K562 (cell line): ENCODE measurements around the gene LENEP. TPM values are rescaled to one million over a fixed set of nuclear protein-coding genes. Genes with fewer than 3 reads are reported as not detected.

Source experiments
- ATAC-seq: fragments of 200-7000 bp; cut with Tn5 transposase; 3 replicates; pipeline ENCODE4 v1.9.1; 2020; ENCODE audit warnings: moderate library complexity
- BruUV-seq: library from RNA; stranded (reverse); fragments of 400-500 nt; replicated peaks from 2 replicates; lab custom pipeline; 2021; lab: Mats Ljungman, UMichigan
- CTCF ChIA-PET: fragments of 300-600 bp; formaldehyde crosslinking; extraction: SDS; loops from one replicate; lab custom pipeline; 2021; ENCODE audit warnings: low intra/inter-chr PET ratio; lab: Yijun Ruan, JAX
- POLR2A ChIA-PET: fragments of 300-600, 350-650 bp; sonication (Branson Sonifier 250); formaldehyde crosslinking; extraction: SDS; loops from one replicate; lab custom pipeline; 2021; ENCODE audit warnings: antibody characterized with exemption, inconsistent platforms; lab: Yijun Ruan, JAX
- DNase-seq, 4 experiments: peaks; one replicate each; pipeline versions ENCODE4 v3.0.0 to v3.0.0-alpha.2; 2011 to 2018; ENCODE audit warnings: low spot score in 3 of 4, mixed read lengths in 3 of 4; ENCODE audit errors: extremely low read depth in 1 of 4
- FAIRE-seq: peaks from 2 replicates; lab custom pipeline; 2011; peaks lifted over from hg19 to GRCh38; lab: Jason Lieb, UNC
- H2AFZ ChIP-seq: 2 replicates; pipeline ENCODE4 v1.6.0; 2011; ENCODE audit warnings: low read depth, low read length, control low read depth, inconsistent platforms
- H3K27ac ChIP-seq: fragments of 200-600 bp; 3 replicates; pipeline ENCODE4 v1.8.0; 2011; ENCODE audit warnings: low read depth, mild to moderate bottlenecking, control low read depth, inconsistent platforms, low read length, moderate library complexity, mixed read lengths; ENCODE audit errors: extremely low read depth
- H3K27me3 ChIP-seq, 2 experiments: fragments of 300-600 bp in 1 of 2; 2 replicates in 1 of 2; 3 replicates in 1 of 2; pipeline versions ENCODE4 v1.6.0 to v1.8.0; 2011; ENCODE audit warnings: inconsistent platforms in 2 of 2, low read length in 2 of 2, mild to moderate bottlenecking in 1 of 2, mixed read lengths in 1 of 2, moderate library complexity in 1 of 2; ENCODE audit not compliant: control insufficient read depth in 2 of 2, insufficient read depth in 2 of 2
- H3K36me3 ChIP-seq: fragments of 300-600 bp; 3 replicates; pipeline ENCODE4 v1.8.0; 2011; ENCODE audit warnings: mild to moderate bottlenecking, low read length, inconsistent platforms; ENCODE audit not compliant: control insufficient read depth, insufficient read depth
- H3K4me1 ChIP-seq, 2 experiments: fragments of 200-600 bp in 1 of 2; replicated peaks in 1 of 2; 2 replicates in 1 of 2; 3 replicates in 1 of 2; pipeline versions ENCODE4 v1.5.1 to v1.8.0; 2011; ENCODE audit warnings: inconsistent platforms in 2 of 2, low read length in 2 of 2, mild to moderate bottlenecking in 1 of 2, mixed read lengths in 1 of 2, moderate library complexity in 1 of 2; ENCODE audit not compliant: control insufficient read depth in 2 of 2, insufficient read depth in 2 of 2
- H3K4me2 ChIP-seq: 2 replicates; pipeline ENCODE4 v1.6.1; 2011; ENCODE audit warnings: low read length, control low read depth, inconsistent platforms, mixed read lengths; ENCODE audit not compliant: insufficient read depth
- H3K4me3 ChIP-seq: fragments of 200-600 bp; sonication (generic), shearing (Covaris generic); 2 replicates; pipeline ENCODE4 v1.5.1; 2016; ENCODE audit warnings: control low read depth, inconsistent platforms
- H3K79me2 ChIP-seq: fragments of 200-600 bp; 3 replicates; pipeline ENCODE4 v1.8.0; 2011; ENCODE audit warnings: low read length, inconsistent platforms; ENCODE audit not compliant: control insufficient read depth, insufficient read depth
- H3K9ac ChIP-seq, 2 experiments: 2 replicates each; pipeline versions ENCODE4 v1.6.0 to v1.6.1; 2011; ENCODE audit warnings: low read depth in 2 of 2, low read length in 2 of 2, control low read depth in 1 of 2, inconsistent platforms in 1 of 2, mild to moderate bottlenecking in 1 of 2, mixed read lengths in 1 of 2; ENCODE audit not compliant: insufficient read depth in 1 of 2
- H3K9me1 ChIP-seq: one replicate; pipeline ENCODE4 v1.6.0; 2011; ENCODE audit warnings: inconsistent platforms, mild to moderate bottlenecking, low read length, moderate library complexity; ENCODE audit not compliant: control insufficient read depth, insufficient read depth
- H3K9me3 ChIP-seq: replicated peaks from 2 replicates; pipeline ENCODE4 v1.5.1; 2011; ENCODE audit warnings: low read depth, low read length, inconsistent platforms; ENCODE audit not compliant: control insufficient read depth, insufficient read depth
- H4K20me1 ChIP-seq: replicated peaks from 2 replicates; pipeline ENCODE4 v1.6.1; 2011; ENCODE audit warnings: low read length, inconsistent platforms, mixed read lengths; ENCODE audit not compliant: control insufficient read depth, insufficient read depth
- NFIC ChIP-seq: fragments of 450-650 bp; IDR thresholded peaks from 2 replicates; pipeline ENCODE4 v1.6.1; 2017; ENCODE audit warnings: mild to moderate bottlenecking, inconsistent platforms
- WGBS: fragments of 100-300 bp; shearing (Covaris generic); methylation state at CpG from one replicate; pipeline ENCODE4 v1.1.6; 2016; ENCODE audit warnings: low coverage, mixed read lengths; ENCODE audit not compliant: insufficient coverage; ENCODE audit errors: missing lambda C conversion rate; 5-methylcytosine and 5-hydroxymethylcytosine counted together
- in situ Hi-C: fragments of 300-500 bp; cut with MboI; formaldehyde crosslinking; loops from 4 replicates; pipeline ENCODE4 v1.15.0; 2018; ENCODE audit warnings: inconsistent platforms, mixed read lengths
- intact Hi-C: fragments of 100-400 bp; cut with micrococcal nuclease; formaldehyde crosslinking; loops from 2 replicates; pipeline ENCODE4 v1.14.2; 2022
- polyA plus RNA-seq, 8 experiments: library from polyadenylated mRNA; depleted of rRNA in 4 of 8; stranded (reverse) in 5 of 8; unstranded in 3 of 8; fragments of >200 nt; fragmentation: Nextera tagmentation in 2 of 8; fragmentation: Illumina TruSeq in 1 of 8; extraction: Ambion mirVana in 2 of 8; extraction: Trizol in 1 of 8; gene quantifications; 2 replicates each; pipeline versions ENCODE4 v1.2.1 to v1.2.3, GENCODE V29; 2011 to 2014; ENCODE audit warnings: inconsistent platforms in 1 of 8, missing spikeins in 1 of 8
- total RNA-seq, 7 experiments: library from RNA; depleted of rRNA in 6 of 7; stranded (reverse); fragments of >200 nt in 6 of 7; fragmentation: Illumina TruSeq in 2 of 7; extraction: Trizol in 2 of 7; gene quantifications; 2 replicates each; pipeline versions ENCODE4 v1.2.1 to v1.2.3, GENCODE V29; 2011 to 2021; ENCODE audit warnings: low replicate concordance in 1 of 7
- TF ChIP-seq, protein P1 (sequence below): fragments of 250-450 bp; sonication (Bioruptor Pico); IDR thresholded peaks from 2 replicates; pipeline ENCODE4 v1.5.0; 2021
- TF ChIP-seq, protein P2 (sequence below): sonication (generic); formaldehyde crosslinking; IDR thresholded peaks from 2 replicates; pipeline ENCODE4 v1.9.0; 2022; ENCODE audit warnings: mild to moderate bottlenecking, missing genetic modification reagents

Gene LENEP
- total and polyA plus RNA-seq, 9 of the 15 experiments (the other 6 are each of a cell fraction or from before 2014, with no cell fraction given) = 0.23 to 0.87 (median 0.67) TPM; not detected in 5

DNA sequence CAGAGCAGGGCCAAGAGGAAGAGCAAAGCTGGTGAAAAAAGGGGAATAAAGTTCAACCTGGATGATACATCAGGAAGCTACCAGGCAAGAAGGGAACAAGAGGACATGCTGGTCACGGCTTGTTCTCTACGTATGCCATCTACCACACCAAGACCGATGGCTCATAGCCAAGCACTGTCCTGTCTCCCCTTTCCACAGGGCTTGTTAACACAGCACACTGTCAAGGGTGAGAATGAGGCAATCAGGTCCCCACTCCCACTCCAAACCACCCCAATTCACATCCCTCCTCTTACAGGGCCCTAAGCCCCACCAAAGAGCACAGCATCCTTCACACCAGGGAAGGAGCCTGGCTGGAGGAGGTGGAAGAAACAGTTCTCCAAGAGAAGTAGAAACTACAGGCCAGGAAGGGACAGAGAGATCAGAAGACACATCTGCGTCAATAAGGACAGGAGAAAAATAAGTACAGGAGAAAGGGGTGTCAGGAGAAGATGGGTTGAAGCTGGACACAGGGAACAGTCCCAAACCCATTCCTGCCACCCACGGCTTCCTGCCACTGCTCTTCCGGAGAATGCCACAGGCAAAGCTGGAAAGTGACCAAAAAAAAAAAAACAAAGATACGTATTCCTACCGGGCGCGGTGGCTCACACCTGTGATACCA, 21.9 kb upstream of the LENEP start:
- H2AFZ ChIP-seq = no peak overlapping the region
- CTCF ChIA-PET = no interaction called here
- WGBS = 65% methylated on average over 7 of the region's 10 CpGs
- FAIRE-seq (no peak), DNase-seq (no peak), ATAC-seq (no peak)
- peaks cover 59% of the 10 kb centered on the region for H3K79me2 ChIP-seq
- in situ Hi-C loops = no loop called here
- no peaks in the 10 kb centered on the region for H3K9me1 ChIP-seq
- TF ChIP-seq, protein P1, sequence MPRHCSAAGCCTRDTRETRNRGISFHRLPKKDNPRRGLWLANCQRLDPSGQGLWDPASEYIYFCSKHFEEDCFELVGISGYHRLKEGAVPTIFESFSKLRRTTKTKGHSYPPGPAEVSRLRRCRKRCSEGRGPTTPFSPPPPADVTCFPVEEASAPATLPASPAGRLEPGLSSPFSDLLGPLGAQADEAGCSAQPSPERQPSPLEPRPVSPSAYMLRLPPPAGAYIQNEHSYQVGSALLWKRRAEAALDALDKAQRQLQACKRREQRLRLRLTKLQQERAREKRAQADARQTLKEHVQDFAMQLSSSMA (CRISPR knock-in tag) = no peak
- TF ChIP-seq, protein P2, sequence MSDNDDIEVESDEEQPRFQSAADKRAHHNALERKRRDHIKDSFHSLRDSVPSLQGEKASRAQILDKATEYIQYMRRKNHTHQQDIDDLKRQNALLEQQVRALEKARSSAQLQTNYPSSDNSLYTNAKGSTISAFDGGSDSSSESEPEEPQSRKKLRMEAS = peak; percentile 13; the same call in 1 of the 2 replicates
- TF ChIP-seq NFIC = peak; percentile 71
- H3K4me3 ChIP-seq = peak overlapping the region; percentile 40
- BruUV-seq = no TSS peak
- POLR2A ChIA-PET = interaction anchor here (0.6 to 8.3 kb wide), 12 partner anchors 9 to 99 kb away, joined by 3 to 80 read pairs (median 4); partner anchors contain the start of genes EFNA4, FLAD1, LENEP and PBXIP1
- peak overlapping the region; percentile 82 for H3K4me2 ChIP-seq
- H4K20me1 ChIP-seq = no peaks in the 10 kb centered on the region
- peaks cover 38 to 46% of the 10 kb centered on the region in 2 experiments for H3K4me1 ChIP-seq
- peak overlapping the region; percentile 84 for H3K27ac ChIP-seq
- H3K27me3 ChIP-seq = no peaks in the 10 kb centered on the region; a peak in 1 of 5 replicates
- H3K9me3 ChIP-seq = no peaks in the 10 kb centered on the region
- H3K36me3 ChIP-seq = peaks cover 38% of the 10 kb centered on the region
- peak overlapping the region; percentile 59 to 91; a peak in 3 of 4 replicates for H3K9ac ChIP-seq
- intact Hi-C loops = loop anchor here (5.0 kb wide), 1 partner anchor 91 kb away; the partner anchor contains the start of gene EFNA4
